Neural crest cell (in vitro differentiated cells): Measurements from ENCODE around the gene DQX1. TPM values are rescaled to one million over a fixed set of nuclear protein-coding genes. Genes with fewer than 3 reads are reported as not detected.

Experiments
- DNase-seq: peaks from one replicate; pipeline ENCODE4 v3.0.0; 2021; ENCODE audit warnings: low read depth, mixed read lengths, low spot score
- H3K27ac Mint-ChIP-seq: one replicate; pipeline ENCODE4 v1.8.0; 2021; ENCODE audit warnings: mild to moderate bottlenecking, mixed read lengths; ENCODE audit not compliant: unreplicated experiment
- H3K27me3 Mint-ChIP-seq: 2 replicates; pipeline ENCODE4 v1.8.0; 2021; ENCODE audit warnings: low read depth, mild to moderate bottlenecking, mixed read lengths
- H3K36me3 Mint-ChIP-seq: 2 replicates; pipeline ENCODE4 v1.8.0; 2021; ENCODE audit warnings: low read depth, mild to moderate bottlenecking, mixed read lengths
- H3K4me1 Mint-ChIP-seq: 2 replicates; pipeline ENCODE4 v1.8.0; 2021; ENCODE audit warnings: mixed read lengths
- H3K4me3 Mint-ChIP-seq: one replicate; pipeline ENCODE4 v1.8.0; 2021; ENCODE audit warnings: mild to moderate bottlenecking, mixed read lengths
- H3K9me3 Mint-ChIP-seq: 2 replicates; pipeline ENCODE4 v1.8.0; 2021; ENCODE audit warnings: mixed read lengths
- CTCF ChIP-seq: fragments of 200-600 bp; sonication (generic); conservative IDR thresholded peaks from 2 replicates; pipeline ENCODE4 v1.5.0; 2021; ENCODE audit warnings: antibody characterized with exemption, mild to moderate bottlenecking
- total RNA-seq: library from RNA; stranded (reverse); gene quantifications from 2 replicates; pipeline ENCODE4 v1.2.1, GENCODE V29; 2021

Gene DQX1
- total RNA-seq, 1 donor from 2014 or later = 0.49 TPM

DNA sequence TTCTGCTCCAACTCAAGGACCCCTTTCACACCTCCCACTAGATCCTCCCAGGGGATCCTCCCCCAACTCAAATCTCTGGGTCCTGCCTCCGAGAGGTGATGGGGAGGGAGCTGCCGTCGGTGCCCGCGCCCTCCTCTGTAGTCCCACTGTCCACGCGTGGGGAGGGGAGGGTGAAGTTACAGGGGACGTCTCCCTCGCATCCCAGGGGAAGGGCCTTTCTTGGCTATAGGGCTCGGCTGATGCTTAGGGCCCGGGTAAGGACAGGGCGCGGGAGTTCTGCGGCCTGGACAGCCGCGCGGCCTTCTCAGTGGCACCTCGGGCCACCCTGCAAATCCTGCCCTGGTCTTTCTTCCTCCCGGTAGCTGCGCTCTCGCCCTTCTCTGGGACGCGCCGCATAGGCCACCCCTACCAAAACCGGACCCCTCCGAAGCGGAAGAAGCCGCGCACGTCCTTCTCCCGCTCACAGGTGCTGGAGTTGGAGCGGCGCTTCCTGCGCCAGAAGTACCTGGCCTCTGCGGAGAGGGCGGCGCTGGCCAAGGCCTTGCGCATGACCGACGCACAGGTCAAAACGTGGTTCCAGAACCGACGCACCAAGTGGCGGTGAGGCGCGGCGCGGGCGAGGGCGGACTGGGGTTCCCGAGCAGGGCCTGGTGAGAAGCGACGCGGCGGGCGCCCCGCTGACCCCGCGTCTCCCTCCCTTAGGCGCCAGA, 10.6 kb downstream of the DQX1 start:
- peaks cover 6% of the 10 kb centered on the region for H3K36me3 Mint-ChIP-seq
- H3K27ac Mint-ChIP-seq = no peak overlapping the region
- H3K9me3 Mint-ChIP-seq = no peaks in the 10 kb centered on the region
- peaks cover 95% of the 10 kb centered on the region for H3K27me3 Mint-ChIP-seq
- no peak for DNase-seq
- H3K4me3 Mint-ChIP-seq = no peak overlapping the region
- peaks cover 3% of the 10 kb centered on the region for H3K4me1 Mint-ChIP-seq
- TF ChIP-seq CTCF = no peak

DNA sequence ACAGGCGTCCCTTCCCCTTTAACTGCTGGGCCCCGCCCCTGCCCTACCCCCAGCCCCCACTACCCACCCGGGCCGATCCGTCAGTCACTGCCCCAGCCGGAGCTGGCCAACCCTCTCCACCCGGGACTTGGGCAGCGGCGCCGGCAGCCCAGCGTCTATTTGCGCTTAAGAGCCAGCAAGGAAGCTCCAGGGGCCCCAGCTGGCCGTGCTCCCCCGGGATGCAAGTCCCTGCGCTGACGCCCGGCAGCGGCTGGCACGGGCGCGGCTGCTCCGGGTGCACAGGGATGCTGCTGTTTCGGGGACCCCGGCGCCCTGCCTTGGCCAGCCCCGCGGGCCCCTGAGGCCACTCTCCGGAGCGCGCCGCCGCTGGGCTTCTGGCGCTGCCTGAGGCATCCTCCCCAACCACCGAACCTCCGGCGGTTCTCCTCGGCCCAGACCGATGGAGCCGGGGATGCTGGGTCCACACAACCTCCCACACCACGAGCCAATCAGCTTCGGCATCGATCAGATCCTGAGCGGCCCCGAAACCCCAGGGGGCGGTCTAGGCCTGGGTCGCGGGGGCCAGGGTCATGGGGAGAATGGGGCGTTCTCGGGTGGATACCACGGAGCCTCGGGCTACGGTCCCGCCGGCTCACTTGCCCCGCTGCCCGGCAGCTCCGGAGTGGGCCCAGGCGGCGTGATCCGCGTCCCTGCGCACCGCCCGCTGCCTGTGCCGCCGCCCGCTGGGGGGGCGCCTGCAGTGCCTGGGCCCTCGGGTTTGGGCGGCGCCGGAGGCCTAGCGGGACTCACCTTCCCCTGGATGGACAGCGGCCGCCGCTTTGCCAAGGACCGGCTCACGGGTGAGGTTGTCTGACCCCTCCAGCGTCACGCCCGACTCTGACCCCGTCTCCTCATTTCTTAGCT, 11.4 kb downstream of the DQX1 start, which contains the start of gene TLX2:
TLX2 (plus strand) TSS at position 83 of the 903 bp plus-strand sequence; CDS start at position 440, 357 bp downstream.
- no peaks in the 10 kb centered on the region for H3K9me3 Mint-ChIP-seq
- peaks cover 3% of the 10 kb centered on the region for H3K4me1 Mint-ChIP-seq
- no peak within 1 kb of the TSS for H3K27ac Mint-ChIP-seq
- H3K27me3 Mint-ChIP-seq = peaks cover 95% of the 10 kb centered on the region
- TF ChIP-seq CTCF = no peak
- H3K4me3 Mint-ChIP-seq = peak within 1 kb of the TSS; percentile 27
- H3K36me3 Mint-ChIP-seq = peaks cover 6% of the 10 kb centered on the region
- no peak for DNase-seq

GRCh38 chr2:74513605-74514367, 12.2 kb downstream of the DQX1 start:
- no peak for DNase-seq
- H3K4me1 Mint-ChIP-seq = peaks cover 4% of the 10 kb centered on the region
- no peaks in the 10 kb centered on the region for H3K9me3 Mint-ChIP-seq
- peaks cover 6% of the 10 kb centered on the region for H3K36me3 Mint-ChIP-seq
- no peak overlapping the region for H3K27ac Mint-ChIP-seq
- peaks cover 95% of the 10 kb centered on the region for H3K27me3 Mint-ChIP-seq
- no peak for TF ChIP-seq CTCF
- peak overlapping the region; percentile 27 for H3K4me3 Mint-ChIP-seq

DNA sequence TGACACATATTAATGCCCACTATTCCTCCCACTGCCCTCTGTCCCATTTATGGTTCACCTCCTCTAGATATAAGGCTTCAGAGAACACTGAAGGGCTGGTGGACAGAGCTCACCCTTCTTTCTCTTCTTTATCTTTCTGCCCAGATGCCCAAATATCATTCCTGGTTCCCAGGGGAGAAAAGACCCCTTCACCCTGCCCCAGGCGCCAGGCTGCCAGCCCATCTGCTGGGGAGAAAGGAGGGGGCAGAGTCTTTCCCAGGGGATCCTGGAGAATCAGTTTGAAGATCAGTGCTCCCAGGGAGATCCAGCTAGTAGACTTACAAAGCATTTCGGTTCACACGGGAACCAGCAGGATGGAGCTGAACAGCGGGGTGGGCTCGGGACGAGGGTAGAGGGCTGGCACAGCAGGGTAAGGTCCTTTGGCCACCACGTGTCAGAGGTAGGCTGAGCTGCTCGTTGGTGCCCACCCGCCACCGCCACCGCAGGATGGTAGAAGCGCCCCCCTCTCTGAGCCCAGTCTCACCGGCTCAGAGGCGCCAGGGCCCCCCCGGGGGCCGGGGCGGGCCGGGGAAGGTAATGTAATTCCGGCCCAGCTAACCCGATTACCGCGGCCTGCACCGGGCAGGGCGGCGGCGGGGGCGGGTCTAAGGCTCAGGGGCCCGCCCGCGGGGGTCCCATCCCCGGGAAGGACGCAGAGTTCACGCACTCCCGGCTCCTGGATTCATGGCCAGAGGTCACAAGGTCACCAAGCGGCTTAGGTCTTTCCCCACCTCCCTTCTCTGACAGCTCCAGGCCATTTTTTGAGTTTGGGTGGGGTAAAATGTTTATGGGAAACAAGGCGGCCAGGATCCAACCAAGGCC, 13.1 kb downstream of the DQX1 start:
- no peak overlapping the region for H3K27ac Mint-ChIP-seq

More for the DNA sequence above, 13.1 kb downstream of the DQX1 start:
- Mint-ChIP-seq H3K27me3 (peaks cover 95% of the 10 kb centered on the region), H3K4me1 (peaks cover 12% of the 10 kb centered on the region), H3K9me3 (peaks cover 3% of the 10 kb centered on the region), H3K36me3 (peaks cover 9% of the 10 kb centered on the region), H3K4me3 (peak overlapping the region; percentile 35)
- no peak for TF ChIP-seq CTCF
- DNase-seq = no peak
